ENCODE results near the gene LIPJ. TPM values are rescaled to one million over a fixed set of nuclear protein-coding genes. Genes with fewer than 3 reads are reported as not detected.

LIPJ gene
- total RNA-seq, 1 experiment from 2014 or later = not detected

DNA sequence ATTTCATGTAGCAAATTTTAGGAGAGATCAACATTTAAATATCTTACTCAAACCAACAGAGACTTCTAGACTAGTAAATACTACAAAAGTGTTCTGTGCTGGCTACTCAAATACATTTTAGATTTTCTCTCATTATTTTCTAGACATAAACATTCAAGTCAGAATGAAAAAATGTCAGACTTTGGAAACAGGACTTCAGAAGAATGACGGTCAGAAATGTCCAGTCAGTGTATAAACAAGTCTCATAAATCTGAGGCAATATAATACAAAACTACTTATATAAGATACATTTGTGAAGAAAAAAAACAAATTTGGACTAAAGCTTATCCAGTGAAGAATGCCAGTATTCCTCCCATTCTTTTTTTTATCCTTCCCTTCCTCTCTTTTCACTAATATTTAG lies 29.3 kb upstream of the LIPJ start:
- H3K9me3 Mint-ChIP-seq (ENCODE audit: low read depth, unreplicated experiment) = no peaks in the 10 kb centered on the region
- BruUV-seq (replicated peaks) = no TSS peak
- intact Hi-C loops (cut with micrococcal nuclease; ENCODE audit: unreplicated experiment) = no loop called here
- no peaks in the 10 kb centered on the region for H3K27me3 Mint-ChIP-seq (ENCODE audit: unreplicated experiment)
- no peak overlapping the region for H3K4me3 Mint-ChIP-seq (ENCODE audit: low read depth, unreplicated experiment)
- CTCF ChIA-PET = no interaction called here
- no peak overlapping the region for H3K27ac Mint-ChIP-seq (ENCODE audit: unreplicated experiment)
- H3K4me1 Mint-ChIP-seq (ENCODE audit: low read depth, unreplicated experiment) = peaks cover 8% of the 10 kb centered on the region
- H3K36me3 Mint-ChIP-seq (ENCODE audit: insufficient read depth, unreplicated experiment) = no peaks in the 10 kb centered on the region
- TF ChIP-seq, protein P1, sequence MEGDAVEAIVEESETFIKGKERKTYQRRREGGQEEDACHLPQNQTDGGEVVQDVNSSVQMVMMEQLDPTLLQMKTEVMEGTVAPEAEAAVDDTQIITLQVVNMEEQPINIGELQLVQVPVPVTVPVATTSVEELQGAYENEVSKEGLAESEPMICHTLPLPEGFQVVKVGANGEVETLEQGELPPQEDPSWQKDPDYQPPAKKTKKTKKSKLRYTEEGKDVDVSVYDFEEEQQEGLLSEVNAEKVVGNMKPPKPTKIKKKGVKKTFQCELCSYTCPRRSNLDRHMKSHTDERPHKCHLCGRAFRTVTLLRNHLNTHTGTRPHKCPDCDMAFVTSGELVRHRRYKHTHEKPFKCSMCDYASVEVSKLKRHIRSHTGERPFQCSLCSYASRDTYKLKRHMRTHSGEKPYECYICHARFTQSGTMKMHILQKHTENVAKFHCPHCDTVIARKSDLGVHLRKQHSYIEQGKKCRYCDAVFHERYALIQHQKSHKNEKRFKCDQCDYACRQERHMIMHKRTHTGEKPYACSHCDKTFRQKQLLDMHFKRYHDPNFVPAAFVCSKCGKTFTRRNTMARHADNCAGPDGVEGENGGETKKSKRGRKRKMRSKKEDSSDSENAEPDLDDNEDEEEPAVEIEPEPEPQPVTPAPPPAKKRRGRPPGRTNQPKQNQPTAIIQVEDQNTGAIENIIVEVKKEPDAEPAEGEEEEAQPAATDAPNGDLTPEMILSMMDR (IDR thresholded peaks at IDR 0.05; ENCODE audit: unreplicated experiment) = no peak
- no peak for DNase-seq

DNA sequence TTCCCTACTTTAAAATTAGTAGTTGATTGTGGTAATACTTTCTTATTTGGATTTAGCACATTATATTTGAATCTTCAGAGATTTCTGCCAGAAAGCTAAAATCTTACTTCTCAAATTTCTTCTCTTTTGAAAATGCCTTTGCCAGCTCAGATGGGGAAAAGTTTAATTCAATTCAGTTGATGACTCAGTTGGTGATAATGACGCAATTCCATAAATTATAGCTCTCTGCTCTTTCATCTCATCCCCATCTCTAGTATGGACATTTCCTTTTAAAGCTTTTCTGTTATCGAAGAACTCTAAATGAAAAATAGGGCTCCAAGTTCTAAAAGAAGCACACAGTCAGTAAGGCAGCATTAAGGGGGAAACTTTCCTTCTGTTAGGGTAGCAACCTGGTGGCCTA lies 28.9 kb upstream of the LIPJ start:
- intact Hi-C loops (cut with micrococcal nuclease; ENCODE audit: unreplicated experiment) = no loop called here
- H3K27ac Mint-ChIP-seq (ENCODE audit: unreplicated experiment) = no peak overlapping the region
- H3K36me3 Mint-ChIP-seq (ENCODE audit: insufficient read depth, unreplicated experiment) = no peaks in the 10 kb centered on the region
- no peaks in the 10 kb centered on the region for H3K27me3 Mint-ChIP-seq (ENCODE audit: unreplicated experiment)
- H3K4me3 Mint-ChIP-seq (ENCODE audit: low read depth, unreplicated experiment) = no peak overlapping the region
- DNase-seq = no peak
- H3K4me1 Mint-ChIP-seq (ENCODE audit: low read depth, unreplicated experiment) = peaks cover 8% of the 10 kb centered on the region
- no peaks in the 10 kb centered on the region for H3K9me3 Mint-ChIP-seq (ENCODE audit: low read depth, unreplicated experiment)
- TF ChIP-seq, protein P1 (IDR thresholded peaks at IDR 0.05; ENCODE audit: unreplicated experiment) = no peak
- CTCF ChIA-PET = no interaction called here
- BruUV-seq (replicated peaks) = no TSS peak

DNA sequence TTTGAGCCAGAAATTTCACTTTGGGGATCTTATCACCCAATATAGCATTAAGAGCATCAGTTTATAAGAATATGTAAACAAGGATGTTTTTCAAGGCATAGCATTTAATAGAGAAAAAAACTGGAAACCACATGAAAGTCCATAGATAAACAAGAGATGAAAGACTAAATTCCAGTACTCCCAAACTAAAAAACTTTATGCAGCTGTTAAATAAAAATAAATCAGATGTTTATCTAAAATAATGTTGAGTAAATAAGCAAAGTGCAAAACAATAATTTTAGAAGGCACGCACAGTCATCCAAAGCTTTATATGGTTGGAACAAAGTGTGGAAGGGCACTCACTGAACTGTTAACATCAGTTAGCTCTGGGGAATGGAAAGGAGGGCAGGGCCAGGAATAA lies 24.4 kb upstream of the LIPJ start:
- Mint-ChIP-seq H3K27me3 (ENCODE audit: unreplicated experiment) (no peaks in the 10 kb centered on the region), H3K4me3 (ENCODE audit: low read depth, unreplicated experiment) (no peak overlapping the region), H3K4me1 (ENCODE audit: low read depth, unreplicated experiment) (no peaks in the 10 kb centered on the region), H3K9me3 (ENCODE audit: low read depth, unreplicated experiment) (no peaks in the 10 kb centered on the region), H3K27ac (ENCODE audit: unreplicated experiment) (no peak overlapping the region), H3K36me3 (ENCODE audit: insufficient read depth, unreplicated experiment) (no peaks in the 10 kb centered on the region)
- intact Hi-C loops (cut with micrococcal nuclease; ENCODE audit: unreplicated experiment) = no loop called here
- DNase-seq = no peak
- CTCF ChIA-PET = no interaction called here
- TF ChIP-seq, protein P1 (IDR thresholded peaks at IDR 0.05; ENCODE audit: unreplicated experiment) = no peak
- BruUV-seq (replicated peaks) = no TSS peak

DNA sequence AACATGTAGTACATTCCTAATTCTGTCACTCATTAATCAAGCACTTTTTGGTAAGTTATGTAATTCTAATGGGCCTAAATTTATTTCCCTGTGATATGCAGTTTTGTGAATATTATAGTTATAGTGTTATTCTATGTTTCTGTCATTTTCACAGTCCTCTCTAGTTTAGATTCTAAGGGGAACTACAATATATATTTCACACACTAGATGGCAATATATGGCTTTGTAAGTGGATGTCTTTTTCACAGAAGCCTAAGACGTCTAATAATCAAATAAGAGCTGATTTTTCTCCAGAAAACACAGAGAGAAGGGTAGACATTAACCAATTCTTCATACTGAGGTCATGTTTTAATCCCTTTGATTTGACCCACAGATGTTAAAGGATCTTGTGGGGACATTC lies 21.5 kb upstream of the LIPJ start:
- Mint-ChIP-seq H3K4me1 (ENCODE audit: low read depth, unreplicated experiment) (no peaks in the 10 kb centered on the region), H3K27ac (ENCODE audit: unreplicated experiment) (no peak overlapping the region), H3K36me3 (ENCODE audit: insufficient read depth, unreplicated experiment) (no peaks in the 10 kb centered on the region), H3K27me3 (ENCODE audit: unreplicated experiment) (no peaks in the 10 kb centered on the region), H3K4me3 (ENCODE audit: low read depth, unreplicated experiment) (no peak overlapping the region), H3K9me3 (ENCODE audit: low read depth, unreplicated experiment) (no peaks in the 10 kb centered on the region)
- DNase-seq = no peak
- TF ChIP-seq, protein P1 (IDR thresholded peaks at IDR 0.05; ENCODE audit: unreplicated experiment) = no peak
- CTCF ChIA-PET = interaction anchor here (0.7 to 1.3 kb wide), 5 partner anchors 8 to 367 kb away, joined by 3 to 7 read pairs (median 5); partner anchors contain the start of gene RNLS
- intact Hi-C loops (cut with micrococcal nuclease; ENCODE audit: unreplicated experiment) = loop anchor here (5.0 kb wide), 3 partner anchors 122 to 367 kb away; no protein-coding TSS in a partner anchor
- no TSS peak for BruUV-seq (replicated peaks)
